Measurements from ENCODE around the gene COG6. TPM values are rescaled to one million over a fixed set of nuclear protein-coding genes. Genes with fewer than 3 reads are reported as not detected.

The COG6 gene
- total RNA-seq, result 10 to 100 TPM; 13.0 to 19.9 (median 14.3) TPM

GRCh38 chr13:39655569-39656324 is at the start of gene COG6:
TSS of gene COG6 (plus strand) at chr13:39655662. CDS start at chr13:39655727, 65 bp downstream.
- Histone ChIP-seq H3K4me3 (peak within 1 kb of the TSS; percentile 71 to 97 (median 84)), H3K27me3 (no peaks in the 10 kb centered on the region), H3K27ac (replicated peaks in 1 of 4) (peak within 1 kb of the TSS; percentile 61 to 81 (median 74)), H3K36me3 (peaks cover 0 to 9% (median 4%) of the 10 kb centered on the region in 4 donors), H3K9me3 (no peaks in the 10 kb centered on the region), H3K4me1 (peaks cover 9 to 16% (median 11%) of the 10 kb centered on the region in 4 donors)
- intact Hi-C loops (cut with DNase I), result no loop called here
- TF ChIP-seq POLR2AphosphoS5 (IDR thresholded peaks at IDR 0.05) (peak; percentile 65 to 90), EP300 (IDR thresholded peaks at IDR 0.05) (no peak), CTCF (IDR thresholded peaks at IDR 0.05) (peak; percentile 7 to 44 (median 15))
- WGBS, result 0% methylated on average over 37 of the region's 59 CpGs
- DNase-seq (ENCODE audit: extremely low spot score), result peak; percentile 96

GRCh38 chr13:39605677-39606320 is 49.7 kb upstream of the COG6 start:
- Histone ChIP-seq H3K27me3 (no peaks in the 10 kb centered on the region), H3K27ac (replicated peaks in 1 of 4) (no peak overlapping the region), H3K4me3 (no peak overlapping the region), H3K9me3 (no peaks in the 10 kb centered on the region), H3K36me3 (no peaks in the 10 kb centered on the region), H3K4me1 (peaks cover 16 to 27% (median 21%) of the 10 kb centered on the region in 4 donors)
- DNase-seq (ENCODE audit: extremely low spot score), result no peak
- no peak for TF ChIP-seq POLR2AphosphoS5 (IDR thresholded peaks at IDR 0.05)
- no peak for TF ChIP-seq EP300 (IDR thresholded peaks at IDR 0.05)
- TF ChIP-seq POLR2A (IDR thresholded peaks at IDR 0.05; ENCODE audit: low read depth), result no peak
- no peak for TF ChIP-seq CTCF (IDR thresholded peaks at IDR 0.05)
- 97% methylated on average over 3 of the region's 3 CpGs for WGBS
- intact Hi-C loops (cut with DNase I), result no loop called here

- no peak overlapping the region for H3K4me3 ChIP-seq
- WGBS, result 98% methylated on average over 4 of the region's 4 CpGs
- no peaks in the 10 kb centered on the region for H3K27me3 ChIP-seq
- H3K27ac ChIP-seq (replicated peaks in 1 of 4), result no peak overlapping the region
- H3K9me3 ChIP-seq, result no peaks in the 10 kb centered on the region
- H3K4me1 ChIP-seq, result peaks cover 5 to 11% (median 9%) of the 10 kb centered on the region in 4 donors
- H3K36me3 ChIP-seq, result no peaks in the 10 kb centered on the region
- no peak for DNase-seq (ENCODE audit: extremely low spot score)
- TF ChIP-seq CTCF (IDR thresholded peaks at IDR 0.05), result no peak
- TF ChIP-seq POLR2A (IDR thresholded peaks at IDR 0.05; ENCODE audit: low read depth), result no peak
- TF ChIP-seq EP300 (IDR thresholded peaks at IDR 0.05), result no peak
- TF ChIP-seq POLR2AphosphoS5 (IDR thresholded peaks at IDR 0.05), result no peak
- intact Hi-C loops (cut with DNase I), result no loop called here
Observed at GRCh38 chr13:39607876-39608275, 47.6 kb upstream of the COG6 start.

- no peak for DNase-seq (ENCODE audit: extremely low spot score)
- peaks cover 0 to 9% (median 0%) of the 10 kb centered on the region in 4 donors for H3K4me1 ChIP-seq
- WGBS, result 64% methylated on average over 5 of the region's 5 CpGs
- intact Hi-C loops (cut with DNase I), result loop anchor here (2.0 to 5.0 kb wide), 2 partner anchors 350 to 467 kb away; no protein-coding TSS in a partner anchor
- no peaks in the 10 kb centered on the region for H3K27me3 ChIP-seq
- H3K4me3 ChIP-seq, result no peak overlapping the region
- TF ChIP-seq CTCF (IDR thresholded peaks at IDR 0.05), result peak; percentile 79 to 89 (median 85)
- TF ChIP-seq EP300 (IDR thresholded peaks at IDR 0.05), result no peak
- no peaks in the 10 kb centered on the region for H3K9me3 ChIP-seq
- no peaks in the 10 kb centered on the region for H3K36me3 ChIP-seq
- H3K27ac ChIP-seq (replicated peaks in 1 of 4), result no peak overlapping the region
Observed at GRCh38 chr13:39612023-39612637, 43.3 kb upstream of the COG6 start.

Data from esophagus muscularis mucosa (tissue), 4 donors.